ENCODE measurements around the gene HMCN1. TPM values are rescaled to one million over a fixed set of nuclear protein-coding genes. Genes with fewer than 3 reads are reported as not detected.
A peak's percentile ranks its signal among the peaks of the same experiment; 100 is the strongest.

The HMCN1 gene
- total RNA-seq, 1 donor from 2014 or later: 22.2 TPM

DNA sequence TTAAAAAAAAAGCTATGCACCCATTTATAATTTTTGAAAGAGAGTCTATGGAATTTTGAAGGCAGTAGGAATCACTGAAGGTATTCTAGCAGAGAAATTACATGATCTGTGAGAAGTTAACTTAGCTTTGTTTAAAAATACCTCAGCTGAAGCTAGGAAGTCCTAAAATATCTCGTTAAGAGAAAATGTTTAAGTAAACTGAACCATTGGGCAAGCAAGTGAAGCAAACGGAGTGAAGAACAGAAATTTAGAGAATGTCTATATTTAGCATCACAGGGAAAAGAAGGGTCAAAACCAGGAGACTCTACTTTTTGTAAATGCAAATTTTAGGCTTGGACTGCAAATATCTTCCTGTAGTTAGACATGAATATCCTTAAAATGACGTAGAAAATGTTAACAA lies 230.8 kb downstream of the HMCN1 start:
- no peak overlapping the region for H3K4me3 Mint-ChIP-seq (ENCODE audit: unreplicated experiment)
- TF ChIP-seq, protein P1, sequence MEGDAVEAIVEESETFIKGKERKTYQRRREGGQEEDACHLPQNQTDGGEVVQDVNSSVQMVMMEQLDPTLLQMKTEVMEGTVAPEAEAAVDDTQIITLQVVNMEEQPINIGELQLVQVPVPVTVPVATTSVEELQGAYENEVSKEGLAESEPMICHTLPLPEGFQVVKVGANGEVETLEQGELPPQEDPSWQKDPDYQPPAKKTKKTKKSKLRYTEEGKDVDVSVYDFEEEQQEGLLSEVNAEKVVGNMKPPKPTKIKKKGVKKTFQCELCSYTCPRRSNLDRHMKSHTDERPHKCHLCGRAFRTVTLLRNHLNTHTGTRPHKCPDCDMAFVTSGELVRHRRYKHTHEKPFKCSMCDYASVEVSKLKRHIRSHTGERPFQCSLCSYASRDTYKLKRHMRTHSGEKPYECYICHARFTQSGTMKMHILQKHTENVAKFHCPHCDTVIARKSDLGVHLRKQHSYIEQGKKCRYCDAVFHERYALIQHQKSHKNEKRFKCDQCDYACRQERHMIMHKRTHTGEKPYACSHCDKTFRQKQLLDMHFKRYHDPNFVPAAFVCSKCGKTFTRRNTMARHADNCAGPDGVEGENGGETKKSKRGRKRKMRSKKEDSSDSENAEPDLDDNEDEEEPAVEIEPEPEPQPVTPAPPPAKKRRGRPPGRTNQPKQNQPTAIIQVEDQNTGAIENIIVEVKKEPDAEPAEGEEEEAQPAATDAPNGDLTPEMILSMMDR (IDR thresholded peaks at IDR 0.05; ENCODE audit: unreplicated experiment): no peak
- DNase-seq (ENCODE audit: low spot score): no peak
- H3K9me3 Mint-ChIP-seq (ENCODE audit: unreplicated experiment): no peaks in the 10 kb centered on the region
- no peaks in the 10 kb centered on the region for H3K27me3 Mint-ChIP-seq (ENCODE audit: unreplicated experiment)
- no peaks in the 10 kb centered on the region for H3K36me3 Mint-ChIP-seq (ENCODE audit: low read depth, unreplicated experiment)
- peaks cover 28% of the 10 kb centered on the region for H3K4me1 Mint-ChIP-seq (ENCODE audit: unreplicated experiment)
- H3K27ac Mint-ChIP-seq (ENCODE audit: unreplicated experiment): peak overlapping the region; percentile 0

DNA sequence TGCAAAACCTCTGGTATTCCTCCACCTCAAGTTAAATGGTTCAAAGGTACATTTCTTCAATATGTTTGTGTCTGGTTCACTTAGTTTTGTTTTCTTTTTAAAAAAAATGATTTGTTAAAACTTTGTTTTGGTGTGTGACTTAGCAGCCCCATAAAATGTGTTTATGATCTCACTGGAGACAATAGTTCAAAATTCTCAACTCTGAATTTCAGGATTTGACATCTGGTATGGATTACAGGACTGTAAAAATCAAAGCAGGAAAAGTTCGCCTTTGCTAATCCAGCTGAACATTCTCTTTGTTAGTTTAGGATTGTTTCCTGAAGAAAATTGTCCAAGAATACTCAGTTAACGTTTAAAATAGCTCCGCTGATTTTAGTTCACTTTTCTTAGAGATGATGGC lies 231.7 kb downstream of the HMCN1 start:
- Mint-ChIP-seq H3K4me1 (ENCODE audit: unreplicated experiment) (peaks cover 27% of the 10 kb centered on the region), H3K9me3 (ENCODE audit: unreplicated experiment) (no peaks in the 10 kb centered on the region), H3K36me3 (ENCODE audit: low read depth, unreplicated experiment) (no peaks in the 10 kb centered on the region), H3K27me3 (ENCODE audit: unreplicated experiment) (no peaks in the 10 kb centered on the region), H3K4me3 (ENCODE audit: unreplicated experiment) (no peak overlapping the region), H3K27ac (ENCODE audit: unreplicated experiment) (no peak overlapping the region)
- DNase-seq (ENCODE audit: low spot score): no peak
- TF ChIP-seq, protein P1 (IDR thresholded peaks at IDR 0.05; ENCODE audit: unreplicated experiment): no peak

DNA sequence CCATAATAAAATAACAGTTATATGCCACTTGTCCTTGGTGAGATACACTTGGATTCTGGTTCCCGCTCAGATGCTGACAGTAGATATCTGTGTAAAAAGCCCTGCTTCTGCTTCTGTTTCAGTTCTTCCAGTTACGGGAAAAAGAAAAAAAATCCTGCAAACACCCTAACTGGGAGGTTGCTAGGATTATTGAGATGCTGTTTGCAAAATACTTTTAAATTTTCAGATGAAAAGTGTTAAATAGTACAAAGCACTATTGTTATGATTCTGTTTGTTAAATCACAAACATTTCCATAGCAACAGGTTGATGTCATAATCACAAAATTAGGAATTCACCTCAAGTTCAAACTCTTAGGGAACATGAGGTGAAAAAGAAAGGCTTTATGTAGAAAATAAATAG lies 232.3 kb downstream of the HMCN1 start:
- Mint-ChIP-seq H3K36me3 (ENCODE audit: low read depth, unreplicated experiment) (no peaks in the 10 kb centered on the region), H3K27ac (ENCODE audit: unreplicated experiment) (no peak overlapping the region), H3K4me1 (ENCODE audit: unreplicated experiment) (peaks cover 25% of the 10 kb centered on the region), H3K27me3 (ENCODE audit: unreplicated experiment) (no peaks in the 10 kb centered on the region), H3K9me3 (ENCODE audit: unreplicated experiment) (no peaks in the 10 kb centered on the region), H3K4me3 (ENCODE audit: unreplicated experiment) (no peak overlapping the region)
- DNase-seq (ENCODE audit: low spot score): no peak
- TF ChIP-seq, protein P1 (IDR thresholded peaks at IDR 0.05; ENCODE audit: unreplicated experiment): no peak

DNA sequence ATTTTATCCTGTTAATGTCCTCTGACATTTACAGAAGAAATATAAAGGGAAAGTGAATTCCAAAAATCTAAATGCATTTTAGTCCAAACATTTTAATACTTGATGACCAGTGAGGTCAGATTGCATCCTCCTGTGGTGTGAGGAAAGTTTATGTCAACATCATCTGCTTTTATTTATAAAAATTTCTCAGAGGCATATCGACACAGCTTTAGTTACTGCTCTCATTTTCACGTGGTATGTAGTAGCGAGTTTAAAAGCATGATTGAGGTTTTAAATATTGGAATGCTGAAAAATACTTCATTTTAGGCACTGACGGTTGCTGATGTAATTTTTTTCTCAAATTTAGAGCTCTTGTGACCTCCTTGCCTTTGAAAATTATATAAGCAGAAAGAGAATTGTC lies 234.8 kb downstream of the HMCN1 start:
- H3K27me3 Mint-ChIP-seq (ENCODE audit: unreplicated experiment): no peaks in the 10 kb centered on the region
- H3K27ac Mint-ChIP-seq (ENCODE audit: unreplicated experiment): peak overlapping the region; percentile 76
- H3K36me3 Mint-ChIP-seq (ENCODE audit: low read depth, unreplicated experiment): no peaks in the 10 kb centered on the region
- peaks cover 21% of the 10 kb centered on the region for H3K4me1 Mint-ChIP-seq (ENCODE audit: unreplicated experiment)
- no peak overlapping the region for H3K4me3 Mint-ChIP-seq (ENCODE audit: unreplicated experiment)
- H3K9me3 Mint-ChIP-seq (ENCODE audit: unreplicated experiment): no peaks in the 10 kb centered on the region
- TF ChIP-seq, protein P1 (IDR thresholded peaks at IDR 0.05; ENCODE audit: unreplicated experiment): no peak
- DNase-seq (ENCODE audit: low spot score): no peak

DNA sequence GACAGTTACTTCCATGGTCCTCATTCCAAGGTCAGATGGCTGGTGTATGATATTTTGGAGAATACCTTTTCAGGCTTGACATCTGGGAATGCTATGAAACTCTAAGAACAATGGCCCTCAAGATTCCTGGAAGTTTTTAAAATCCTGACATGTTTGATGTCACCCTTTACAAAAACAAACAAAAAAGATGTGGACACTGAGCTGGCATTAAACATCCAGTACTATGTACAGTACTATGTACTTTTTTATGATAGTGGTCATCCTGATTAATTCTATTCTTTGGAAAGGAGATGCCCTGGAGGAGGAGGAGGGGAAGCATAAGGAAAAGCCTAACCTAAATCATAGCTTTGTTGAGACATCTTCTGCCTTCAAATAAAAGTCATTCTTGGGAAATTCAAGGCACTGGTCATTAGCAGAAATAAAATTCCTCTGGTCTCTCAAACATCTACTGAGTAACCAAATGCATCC lies 235.4 kb downstream of the HMCN1 start:
- TF ChIP-seq, protein P1 (IDR thresholded peaks at IDR 0.05; ENCODE audit: unreplicated experiment): no peak
- no peak for DNase-seq (ENCODE audit: low spot score)
- Mint-ChIP-seq H3K27me3 (ENCODE audit: unreplicated experiment) (no peaks in the 10 kb centered on the region), H3K4me3 (ENCODE audit: unreplicated experiment) (no peak overlapping the region), H3K36me3 (ENCODE audit: low read depth, unreplicated experiment) (no peaks in the 10 kb centered on the region), H3K4me1 (ENCODE audit: unreplicated experiment) (peaks cover 17% of the 10 kb centered on the region), H3K27ac (ENCODE audit: unreplicated experiment) (peak overlapping the region; percentile 76), H3K9me3 (ENCODE audit: unreplicated experiment) (no peaks in the 10 kb centered on the region)

Measured in endothelial cell (in vitro differentiated cells).